ENCODE measurements around the gene GINS1. TPM values are rescaled to one million over a fixed set of nuclear protein-coding genes. Genes with fewer than 3 reads are reported as not detected.

The GINS1 gene
- total and polyA plus RNA-seq, 12 donors = 0.30 to 7.0 (median 1.2) TPM

DNA sequence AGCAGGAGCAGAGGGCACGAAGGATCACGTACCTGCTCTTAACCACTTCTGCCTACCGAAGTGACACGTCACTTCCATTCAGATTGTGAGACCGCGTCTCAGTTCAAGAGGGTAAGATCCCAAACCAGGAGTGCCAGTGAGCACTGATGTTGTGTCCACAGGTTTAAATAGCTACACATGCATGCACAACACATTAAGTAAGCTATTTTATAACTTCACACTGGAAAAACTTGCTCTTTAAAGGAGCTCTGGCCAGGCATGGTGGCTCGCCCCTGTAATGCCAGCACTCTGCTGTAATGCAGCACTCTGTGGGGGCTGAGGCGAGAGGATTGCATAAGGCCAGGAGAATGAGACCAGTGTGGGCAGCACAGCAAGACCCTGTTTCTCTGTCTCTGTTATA is 37.9 kb upstream of the GINS1 start:
- H3K36me3 ChIP-seq (replicated peaks in 1 of 2) = no peaks in the 10 kb centered on the region
- intact Hi-C loops (cut with DNase I) = no loop called here
- no peak for DNase-seq
- no peak overlapping the region for H3K4me3 ChIP-seq
- no peak overlapping the region for H3K27ac ChIP-seq
- TF ChIP-seq CTCF (IDR thresholded peaks at IDR 0.05) = no peak
- TF ChIP-seq POLR2A (IDR thresholded peaks at IDR 0.05) = no peak
- H3K27me3 ChIP-seq = no peaks in the 10 kb centered on the region
- no peaks in the 10 kb centered on the region for H3K4me1 ChIP-seq (replicated peaks in 1 of 2)
- H3K9me3 ChIP-seq (replicated peaks in 1 of 3) = no peaks in the 10 kb centered on the region
- 95 to 97% (median 95%) methylated on average over 8 of the region's 8 CpGs for WGBS, 4 donors

DNA sequence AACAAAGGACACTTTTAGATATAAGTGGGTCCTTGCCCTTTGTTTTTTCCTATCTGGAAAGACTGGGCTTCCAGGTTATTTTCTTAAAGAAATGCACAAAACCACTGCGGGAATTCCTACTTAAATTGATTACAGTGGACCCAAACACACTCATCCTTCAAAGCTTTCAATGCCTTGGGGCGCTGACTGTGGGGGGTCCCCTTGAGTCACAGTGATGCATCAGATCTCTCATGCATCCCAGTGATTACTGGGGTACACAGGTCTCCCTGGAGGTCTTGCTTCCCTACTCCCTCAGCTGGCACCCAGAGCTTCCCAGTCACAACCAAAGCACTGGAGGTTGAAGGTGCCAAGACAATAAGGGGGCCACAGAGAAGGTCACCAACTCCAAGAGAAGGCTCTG is 37.5 kb upstream of the GINS1 start:
- H3K4me3 ChIP-seq = no peak overlapping the region
- intact Hi-C loops (cut with DNase I) = no loop called here
- H3K27ac ChIP-seq = no peak overlapping the region
- H3K36me3 ChIP-seq (replicated peaks in 1 of 2) = no peaks in the 10 kb centered on the region
- TF ChIP-seq POLR2A (IDR thresholded peaks at IDR 0.05) (no peak), CTCF (IDR thresholded peaks at IDR 0.05) (no peak)
- H3K9me3 ChIP-seq (replicated peaks in 1 of 3) = no peaks in the 10 kb centered on the region
- no peak for DNase-seq
- H3K4me1 ChIP-seq (replicated peaks in 1 of 2) = no peaks in the 10 kb centered on the region
- no peaks in the 10 kb centered on the region for H3K27me3 ChIP-seq
- WGBS, 4 donors = 93 to 98% (median 95%) methylated on average over 2 of the region's 2 CpGs

- DNase-seq = no peak
- intact Hi-C loops (cut with DNase I) = no loop called here
- WGBS, 4 donors = 93 to 97% (median 96%) methylated on average over 10 of the region's 10 CpGs
- no peaks in the 10 kb centered on the region for H3K27me3 ChIP-seq
- H3K9me3 ChIP-seq (replicated peaks in 1 of 3) = no peaks in the 10 kb centered on the region
- H3K36me3 ChIP-seq (replicated peaks in 1 of 2) = no peaks in the 10 kb centered on the region
- H3K4me1 ChIP-seq (replicated peaks in 1 of 2) = no peaks in the 10 kb centered on the region
- TF ChIP-seq CTCF (IDR thresholded peaks at IDR 0.05) (no peak), POLR2A (IDR thresholded peaks at IDR 0.05) (no peak)
- no peak overlapping the region for H3K27ac ChIP-seq
- no peak overlapping the region for H3K4me3 ChIP-seq
Measured at GRCh38 chr20:25372584-25373336, 34.7 kb upstream of the GINS1 start.

- no peaks in the 10 kb centered on the region for H3K36me3 ChIP-seq (replicated peaks in 1 of 2)
- no peaks in the 10 kb centered on the region for H3K4me1 ChIP-seq (replicated peaks in 1 of 2)
- no peaks in the 10 kb centered on the region for H3K27me3 ChIP-seq
- DNase-seq = no peak
- intact Hi-C loops (cut with DNase I) = no loop called here
- no peak overlapping the region for H3K27ac ChIP-seq
- no peak overlapping the region for H3K4me3 ChIP-seq
- WGBS, 4 donors = 90 to 99% (median 95%) methylated on average over 2 of the region's 2 CpGs
- H3K9me3 ChIP-seq (replicated peaks in 1 of 3) = no peaks in the 10 kb centered on the region
- TF ChIP-seq CTCF (IDR thresholded peaks at IDR 0.05) = no peak
- no peak for TF ChIP-seq POLR2A (IDR thresholded peaks at IDR 0.05)
Measured at GRCh38 chr20:25374842-25375241, 32.6 kb upstream of the GINS1 start.
